HepG2 (cell line): Measurements from ENCODE around the gene MYO3B.

ENCODE experiments used
- ARNT ChIP-seq: fragments of 450-650 bp; IDR thresholded peaks from 2 replicates; pipeline ENCODE4 v1.6.1; 2017
- CEBPB ChIP-seq: IDR thresholded peaks from 2 replicates; pipeline ENCODE4 v1.6.1; 2011; ENCODE audit warnings: low read depth, low read length, improper control_type of control experiment, borderline replicate concordance
- EZH2 ChIP-seq: conservative IDR thresholded peaks from 2 replicates; pipeline ENCODE4 v1.6.1; 2012; ENCODE audit warnings: mild to moderate bottlenecking, low read depth, low read length, moderate library complexity
- HOXA7 ChIP-seq: sonication (generic); formaldehyde crosslinking; IDR thresholded peaks from 2 replicates; pipeline ENCODE4 v1.8.1; 2022; ENCODE audit warnings: mild to moderate bottlenecking, missing genetic modification reagents, moderate library complexity
- SP1 ChIP-seq, 2 experiments: fragments of 450-650 bp in 1 of 2; sonication (generic) in 1 of 2; formaldehyde crosslinking in 1 of 2; IDR thresholded peaks; 2 replicates each; pipeline versions ENCODE4 v1.4.0 to v1.6.1; 2016 to 2020; ENCODE audit warnings: missing genetic modification reagents in 1 of 2
- ZNF713 ChIP-seq: sonication (generic); formaldehyde crosslinking; IDR thresholded peaks from 2 replicates; pipeline ENCODE4 v1.4.0; 2020; ENCODE audit warnings: mild to moderate bottlenecking, missing genetic modification reagents
- ZNF788 ChIP-seq: sonication (generic); formaldehyde crosslinking; IDR thresholded peaks from 2 replicates; pipeline ENCODE4 v1.5.0; 2020; ENCODE audit warnings: mild to moderate bottlenecking, missing genetic modification reagents, borderline replicate concordance
- TF ChIP-seq, protein P1 (sequence below): sonication (generic); formaldehyde crosslinking; conservative IDR thresholded peaks from 2 replicates; pipeline ENCODE4 v1.4.0; 2020; ENCODE audit warnings: missing genetic modification reagents

DNA sequence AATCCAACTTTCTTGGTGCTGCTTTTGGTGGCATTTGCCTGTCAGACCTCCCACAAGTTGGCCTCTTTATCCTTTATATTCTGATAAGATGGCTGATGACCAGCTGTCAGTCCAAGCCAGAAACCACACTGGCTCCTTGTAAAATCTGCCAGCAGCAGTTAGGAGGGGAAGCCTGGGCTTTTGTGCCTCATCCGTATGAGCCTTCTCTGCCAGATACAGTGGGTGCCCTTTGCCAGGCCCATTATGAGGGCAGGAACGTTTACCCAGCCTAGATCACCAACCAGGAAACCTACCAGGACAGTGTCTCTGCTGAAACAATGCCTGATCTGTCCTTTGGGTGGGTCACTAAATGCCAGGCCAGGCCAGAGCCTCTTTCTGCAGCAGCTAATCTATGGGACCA is 334.3 kb downstream of the MYO3B start:
- TF ChIP-seq EZH2 (no peak), ZNF713 (CRISPR knock-in tag) (no peak), ARNT (no peak), SP1 (IDR thresholded peaks at IDR 0.05) (no peak), SP1 (CRISPR knock-in tag; IDR thresholded peaks at IDR 0.05) (no peak), HOXA7 (CRISPR knock-in tag) (no peak), CEBPB (no peak), ZNF788 (CRISPR knock-in tag) (no peak)
- TF ChIP-seq, protein P1, sequence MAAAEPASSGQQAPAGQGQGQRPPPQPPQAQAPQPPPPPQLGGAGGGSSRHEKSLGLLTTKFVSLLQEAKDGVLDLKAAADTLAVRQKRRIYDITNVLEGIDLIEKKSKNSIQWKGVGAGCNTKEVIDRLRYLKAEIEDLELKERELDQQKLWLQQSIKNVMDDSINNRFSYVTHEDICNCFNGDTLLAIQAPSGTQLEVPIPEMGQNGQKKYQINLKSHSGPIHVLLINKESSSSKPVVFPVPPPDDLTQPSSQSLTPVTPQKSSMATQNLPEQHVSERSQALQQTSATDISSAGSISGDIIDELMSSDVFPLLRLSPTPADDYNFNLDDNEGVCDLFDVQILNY (CRISPR knock-in tag), result no peak
